ENCODE results near the gene INTU.
A peak's percentile ranks its signal among the peaks of the same experiment; 100 is the strongest.

The INTU gene

DNA sequence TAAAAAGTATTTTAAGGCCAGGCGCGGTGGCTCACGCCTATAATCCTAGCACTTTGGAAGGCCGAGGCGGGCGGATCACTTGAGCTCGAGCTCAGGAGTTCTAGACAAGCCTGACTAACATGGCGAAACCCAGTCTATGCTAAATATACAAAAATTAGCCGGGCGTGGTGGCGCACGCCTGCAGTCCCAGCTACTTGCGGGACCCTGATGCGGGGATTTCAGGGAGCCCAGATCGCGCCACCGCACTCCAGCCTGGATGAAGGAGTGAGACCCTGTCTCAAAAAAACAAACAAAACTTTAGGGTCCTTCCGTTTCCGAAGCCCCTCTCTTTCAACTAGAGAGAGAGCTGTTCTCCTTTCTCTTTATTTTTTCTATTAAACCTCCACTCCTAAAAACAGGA lies 98.6 kb downstream of the INTU start:
- no peak for TF ChIP-seq EZH2 (IDR thresholded peaks at IDR 0.05; ENCODE audit: borderline replicate concordance, low read length)
- TF ChIP-seq, protein P1, sequence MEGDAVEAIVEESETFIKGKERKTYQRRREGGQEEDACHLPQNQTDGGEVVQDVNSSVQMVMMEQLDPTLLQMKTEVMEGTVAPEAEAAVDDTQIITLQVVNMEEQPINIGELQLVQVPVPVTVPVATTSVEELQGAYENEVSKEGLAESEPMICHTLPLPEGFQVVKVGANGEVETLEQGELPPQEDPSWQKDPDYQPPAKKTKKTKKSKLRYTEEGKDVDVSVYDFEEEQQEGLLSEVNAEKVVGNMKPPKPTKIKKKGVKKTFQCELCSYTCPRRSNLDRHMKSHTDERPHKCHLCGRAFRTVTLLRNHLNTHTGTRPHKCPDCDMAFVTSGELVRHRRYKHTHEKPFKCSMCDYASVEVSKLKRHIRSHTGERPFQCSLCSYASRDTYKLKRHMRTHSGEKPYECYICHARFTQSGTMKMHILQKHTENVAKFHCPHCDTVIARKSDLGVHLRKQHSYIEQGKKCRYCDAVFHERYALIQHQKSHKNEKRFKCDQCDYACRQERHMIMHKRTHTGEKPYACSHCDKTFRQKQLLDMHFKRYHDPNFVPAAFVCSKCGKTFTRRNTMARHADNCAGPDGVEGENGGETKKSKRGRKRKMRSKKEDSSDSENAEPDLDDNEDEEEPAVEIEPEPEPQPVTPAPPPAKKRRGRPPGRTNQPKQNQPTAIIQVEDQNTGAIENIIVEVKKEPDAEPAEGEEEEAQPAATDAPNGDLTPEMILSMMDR (IDR thresholded peaks at IDR 0.05; ENCODE audit: low read length), result no peak
- Histone ChIP-seq H3K9me2 (ENCODE audit: low read depth, low read length) (no peaks in the 10 kb centered on the region), H3K36me3 (ENCODE audit: insufficient read depth, low read length) (no peaks in the 10 kb centered on the region), H3K4me1 (ENCODE audit: insufficient read depth, low read length, severe bottlenecking) (no peaks in the 10 kb centered on the region), H2AFZ (ENCODE audit: low read length) (no peak overlapping the region), H4K20me1 (ENCODE audit: insufficient read depth, low read length) (no peaks in the 10 kb centered on the region), H3K4me2 (ENCODE audit: low read length) (no peak overlapping the region), H3K79me2 (ENCODE audit: insufficient read depth, low read length) (no peaks in the 10 kb centered on the region), H3K9ac (ENCODE audit: low read length) (no peak overlapping the region), H3K9me3 (ENCODE audit: low read length) (no peaks in the 10 kb centered on the region), H3K4me3 (ENCODE audit: low read depth, low read length, poor library complexity, severe bottlenecking) (no peak overlapping the region), H3F3A (ENCODE audit: insufficient read depth, low read length) (no peaks in the 10 kb centered on the region), H3K27ac (ENCODE audit: low read depth, low read length, poor library complexity, severe bottlenecking) (no peak overlapping the region), H3K27me3 (ENCODE audit: insufficient read depth, low read length) (no peaks in the 10 kb centered on the region)

DNA sequence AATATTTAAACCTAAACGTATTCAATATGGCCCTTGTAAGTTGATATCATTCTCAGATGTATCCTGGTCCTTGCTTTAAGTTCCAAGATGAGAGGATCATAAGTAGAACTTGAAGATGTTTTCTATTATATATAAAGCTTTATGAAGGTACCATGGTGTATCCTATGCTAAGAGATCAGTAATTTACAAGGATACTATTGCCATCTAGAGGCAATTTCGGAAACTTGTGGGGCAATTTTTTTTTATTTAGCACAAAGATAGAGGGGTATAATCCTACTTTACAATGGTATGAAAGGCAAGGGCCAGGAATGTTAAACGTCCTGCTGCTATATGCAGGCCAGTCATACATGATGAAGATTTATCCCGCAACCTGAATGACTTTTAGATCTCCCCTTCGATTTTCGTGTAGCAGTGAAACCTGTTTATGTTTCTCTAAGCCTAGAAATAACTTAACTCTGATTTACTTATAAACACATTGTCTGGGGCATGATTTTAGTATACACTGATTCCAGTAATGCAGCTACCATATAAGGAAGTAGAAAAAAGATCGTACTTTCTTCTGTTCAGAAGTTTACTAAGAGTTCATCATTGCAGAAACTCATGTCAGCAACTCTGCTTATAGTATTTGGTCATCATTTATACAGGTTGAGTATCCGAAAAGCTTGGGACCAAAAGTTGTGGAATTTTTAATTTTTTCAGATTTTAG lies 100.0 kb downstream of the INTU start:
- H2AFZ ChIP-seq (ENCODE audit: low read length), result no peak overlapping the region

DNA sequence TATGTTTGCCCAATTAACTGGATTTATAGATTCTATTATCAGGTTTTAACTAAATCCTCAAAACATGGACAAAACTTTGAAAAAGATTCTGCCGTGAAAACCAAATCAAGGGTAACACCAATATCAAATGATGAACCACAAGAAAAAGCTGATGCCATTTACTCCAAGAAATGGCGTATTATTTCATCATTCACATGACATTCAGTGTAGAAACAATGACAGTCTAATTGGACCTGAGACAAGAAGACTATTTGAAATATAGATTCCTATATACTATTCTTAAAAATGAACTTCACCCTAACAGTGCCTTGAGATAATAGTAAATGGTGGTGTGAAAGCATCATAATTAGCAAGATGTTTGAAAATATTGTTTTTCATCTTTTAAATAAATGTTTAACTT lies 102.2 kb downstream of the INTU start:
- no peak overlapping the region for H3K27ac ChIP-seq (ENCODE audit: low read depth, low read length, poor library complexity, severe bottlenecking)
- no peaks in the 10 kb centered on the region for H3K4me1 ChIP-seq (ENCODE audit: insufficient read depth, low read length, severe bottlenecking)
- H3K9me3 ChIP-seq (ENCODE audit: low read length), result no peaks in the 10 kb centered on the region
- no peak overlapping the region for H3K9ac ChIP-seq (ENCODE audit: low read length)
- H3K4me3 ChIP-seq (ENCODE audit: low read depth, low read length, poor library complexity, severe bottlenecking), result no peak overlapping the region
- no peaks in the 10 kb centered on the region for H3F3A ChIP-seq (ENCODE audit: insufficient read depth, low read length)
- H3K79me2 ChIP-seq (ENCODE audit: insufficient read depth, low read length), result no peaks in the 10 kb centered on the region
- no peaks in the 10 kb centered on the region for H3K36me3 ChIP-seq (ENCODE audit: insufficient read depth, low read length)
- no peak overlapping the region for H2AFZ ChIP-seq (ENCODE audit: low read length)
- H4K20me1 ChIP-seq (ENCODE audit: insufficient read depth, low read length), result no peaks in the 10 kb centered on the region
- no peaks in the 10 kb centered on the region for H3K9me2 ChIP-seq (ENCODE audit: low read depth, low read length)
- TF ChIP-seq, protein P1 (IDR thresholded peaks at IDR 0.05; ENCODE audit: low read length), result no peak
- no peak for TF ChIP-seq EZH2 (IDR thresholded peaks at IDR 0.05; ENCODE audit: borderline replicate concordance, low read length)
- no peak overlapping the region for H3K4me2 ChIP-seq (ENCODE audit: low read length)
- no peaks in the 10 kb centered on the region for H3K27me3 ChIP-seq (ENCODE audit: insufficient read depth, low read length)

More for the DNA sequence above, 100.0 kb downstream of the INTU start:
- Histone ChIP-seq H4K20me1 (ENCODE audit: insufficient read depth, low read length) (no peaks in the 10 kb centered on the region), H3K9me2 (ENCODE audit: low read depth, low read length) (no peaks in the 10 kb centered on the region), H3K27ac (ENCODE audit: low read depth, low read length, poor library complexity, severe bottlenecking) (no peak overlapping the region), H3K4me2 (ENCODE audit: low read length) (no peak overlapping the region), H3K36me3 (ENCODE audit: insufficient read depth, low read length) (no peaks in the 10 kb centered on the region), H3K79me2 (ENCODE audit: insufficient read depth, low read length) (no peaks in the 10 kb centered on the region), H3K27me3 (ENCODE audit: insufficient read depth, low read length) (no peaks in the 10 kb centered on the region), H3K4me1 (ENCODE audit: insufficient read depth, low read length, severe bottlenecking) (no peaks in the 10 kb centered on the region), H3K4me3 (ENCODE audit: low read depth, low read length, poor library complexity, severe bottlenecking) (no peak overlapping the region), H3K9ac (ENCODE audit: low read length) (no peak overlapping the region), H3K9me3 (ENCODE audit: low read length) (no peaks in the 10 kb centered on the region), H3F3A (ENCODE audit: insufficient read depth, low read length) (no peaks in the 10 kb centered on the region)
- TF ChIP-seq, protein P1 (IDR thresholded peaks at IDR 0.05; ENCODE audit: low read length), result peak; percentile 51; the same call in 1 of the 2 replicates
- no peak for TF ChIP-seq EZH2 (IDR thresholded peaks at IDR 0.05; ENCODE audit: borderline replicate concordance, low read length)

Data from OCI-LY1 (cell line).